Mesenchymal stem cell (in vitro differentiated cells and primary cell): ENCODE results near the gene RAB4B.

Experiments used
- DNase-seq: peaks from one replicate; pipeline ENCODE4 v3.0.0-alpha.2; 2013
- H2AFZ ChIP-seq: one replicate; pipeline ENCODE4 v1.6.1; 2013; ENCODE audit warnings: low read depth, mild to moderate bottlenecking, control low read depth, inconsistent platforms, low read length, moderate library complexity
- H2AK5ac ChIP-seq: 2 replicates; pipeline ENCODE4 v1.6.1; 2013; ENCODE audit warnings: low read length, moderate library complexity, mild to moderate bottlenecking, inconsistent platforms; ENCODE audit not compliant: severe bottlenecking
- H2BK120ac ChIP-seq: one replicate; pipeline ENCODE4 v1.6.1; 2013; ENCODE audit warnings: low read depth, mild to moderate bottlenecking, inconsistent platforms, low read length, moderate library complexity
- H2BK12ac ChIP-seq, 2 experiments: one replicate each; pipeline ENCODE4 v1.6.1; 2013; ENCODE audit warnings: inconsistent platforms in 2 of 2, low read length in 2 of 2, mild to moderate bottlenecking in 2 of 2, moderate library complexity in 2 of 2, control low read depth in 1 of 2
- H2BK15ac ChIP-seq: one replicate; pipeline ENCODE4 v1.6.1; 2013; ENCODE audit warnings: mild to moderate bottlenecking, low read depth, inconsistent platforms; ENCODE audit not compliant: poor library complexity, severe bottlenecking
- H2BK5ac ChIP-seq: 2 replicates; pipeline ENCODE4 v1.6.1; 2013; ENCODE audit warnings: low read depth, mild to moderate bottlenecking, low read length, control low read depth, inconsistent platforms; ENCODE audit not compliant: poor library complexity, severe bottlenecking
- H3K14ac ChIP-seq, 2 experiments: one replicate each; pipeline ENCODE4 v1.6.1; 2013; ENCODE audit warnings: inconsistent platforms in 2 of 2, low read length in 2 of 2, control low read depth in 1 of 2, mild to moderate bottlenecking in 1 of 2, moderate library complexity in 1 of 2
- H3K18ac ChIP-seq, 2 experiments: one replicate each; pipeline ENCODE4 v1.6.1; 2013; ENCODE audit warnings: inconsistent platforms in 2 of 2, low read length in 2 of 2, control low read depth in 1 of 2, low read depth in 1 of 2, mild to moderate bottlenecking in 1 of 2
- H3K23ac ChIP-seq, 2 experiments: one replicate each; pipeline ENCODE4 v1.6.1; 2013; ENCODE audit warnings: inconsistent platforms in 2 of 2, low read length in 2 of 2, mild to moderate bottlenecking in 2 of 2, moderate library complexity in 2 of 2, control low read depth in 1 of 2
- H3K27ac ChIP-seq: 2 replicates; pipeline ENCODE4 v1.5.1; 2013; ENCODE audit warnings: mild to moderate bottlenecking, moderate library complexity, low read length, control low read depth, inconsistent platforms; ENCODE audit not compliant: poor library complexity, severe bottlenecking
- H3K27me3 ChIP-seq, 2 experiments: 2 replicates each; pipeline versions ENCODE4 v1.6.1 to v1.7.0; 2013; ENCODE audit warnings: low read length in 2 of 2, mild to moderate bottlenecking in 2 of 2, moderate library complexity in 2 of 2, control low read depth in 1 of 2, inconsistent platforms in 1 of 2; ENCODE audit not compliant: control insufficient read depth in 1 of 2, insufficient read depth in 1 of 2
- H3K36me3 ChIP-seq, 2 experiments: 2 replicates each; pipeline versions ENCODE4 v1.6.1 to v1.7.0; 2013; ENCODE audit warnings: low read length in 2 of 2, control low read depth in 1 of 2, inconsistent platforms in 1 of 2, low read depth in 1 of 2, mild to moderate bottlenecking in 1 of 2; ENCODE audit not compliant: insufficient read depth in 2 of 2, control insufficient read depth in 1 of 2
- H3K4ac ChIP-seq, 2 experiments: one replicate each; pipeline ENCODE4 v1.6.1; 2013; ENCODE audit warnings: inconsistent platforms in 2 of 2, low read length in 2 of 2, mild to moderate bottlenecking in 2 of 2, moderate library complexity in 2 of 2, control low read depth in 1 of 2, low read depth in 1 of 2
- H3K4me1 ChIP-seq: 2 replicates; pipeline ENCODE4 v1.6.1; 2013; ENCODE audit warnings: low read depth, low read length, control low read depth; ENCODE audit not compliant: control insufficient read depth, insufficient read depth
- H3K4me2 ChIP-seq: 2 replicates; pipeline ENCODE4 v1.6.1; 2013; ENCODE audit warnings: low read length, mild to moderate bottlenecking, inconsistent platforms; ENCODE audit not compliant: poor library complexity, severe bottlenecking
- H3K4me3 ChIP-seq, 2 experiments: 2 replicates each; pipeline versions ENCODE4 v1.5.1 to v1.7.0; 2013; ENCODE audit warnings: low read length in 2 of 2, mild to moderate bottlenecking in 2 of 2, control low read depth in 1 of 2, low read depth in 1 of 2; ENCODE audit not compliant: insufficient read depth in 1 of 2
- H3K79me1 ChIP-seq: replicated peaks from 2 replicates; pipeline ENCODE4 v1.6.1; 2013; ENCODE audit warnings: mild to moderate bottlenecking, control low read depth, low read length, inconsistent platforms; ENCODE audit not compliant: poor library complexity, severe bottlenecking
- H3K9ac ChIP-seq: 2 replicates; pipeline ENCODE4 v1.7.0; 2013; ENCODE audit warnings: mild to moderate bottlenecking, low read length, moderate library complexity
- H3K9me3 ChIP-seq: 2 replicates; pipeline ENCODE4 v1.7.0; 2013; ENCODE audit warnings: mild to moderate bottlenecking, low read length; ENCODE audit not compliant: control insufficient read depth
- H4K8ac ChIP-seq: one replicate; pipeline ENCODE4 v1.6.1; 2013; ENCODE audit warnings: inconsistent platforms, mild to moderate bottlenecking, low read length, moderate library complexity
- H4K91ac ChIP-seq: one replicate; pipeline ENCODE4 v1.6.1; 2013; ENCODE audit warnings: mild to moderate bottlenecking, low read length, inconsistent platforms
- WGBS: methylation state at CpG from one replicate; pipeline ENCODE4 v1.1.7; 2013; ENCODE audit warnings: mixed read lengths; 5-methylcytosine and 5-hydroxymethylcytosine counted together

Gene RAB4B

GRCh38 chr19:40735013-40735771 is 42.9 kb upstream of the RAB4B start:
- Histone ChIP-seq H2BK15ac (no peak overlapping the region), H3K4me1 (no peaks in the 10 kb centered on the region), H3K18ac (no peak overlapping the region), H3K14ac (no peak overlapping the region), H3K27me3 (no peaks in the 10 kb centered on the region), H3K4me3 (no peak overlapping the region), H3K27ac (no peak overlapping the region), H3K36me3 (peaks cover 79 to 82% of the 10 kb centered on the region in 2 experiments), H3K79me1 (peaks cover 5% of the 10 kb centered on the region), H4K91ac (no peak overlapping the region), H3K4ac (no peak overlapping the region), H3K4me2 (no peak overlapping the region), H2AFZ (no peak overlapping the region), H2BK120ac (no peak overlapping the region), H2AK5ac (no peak overlapping the region), H4K8ac (no peak overlapping the region), H3K9ac (no peak overlapping the region), H3K23ac (no peak overlapping the region), H2BK5ac (no peak overlapping the region), H3K9me3 (no peaks in the 10 kb centered on the region), H2BK12ac (no peak overlapping the region)
- 94% methylated on average over 11 of the region's 11 CpGs for WGBS
- no peak for DNase-seq

- whole genome bisulfite sequencing = 97% methylated on average over 8 of the region's 9 CpGs
- H2BK5ac ChIP-seq = no peak overlapping the region
- no peak overlapping the region for H2AFZ ChIP-seq
- H3K36me3 ChIP-seq = peaks cover 68 to 71% of the 10 kb centered on the region in 2 experiments
- DNase-seq = no peak
- peaks cover 2% of the 10 kb centered on the region for H3K4me1 ChIP-seq
- no peak overlapping the region for H3K4me2 ChIP-seq
- H4K91ac ChIP-seq = no peak overlapping the region
- H3K18ac ChIP-seq = no peak overlapping the region
- no peak overlapping the region for H4K8ac ChIP-seq
- H3K27ac ChIP-seq = no peak overlapping the region
- no peak overlapping the region for H2BK12ac ChIP-seq
- no peak overlapping the region for H3K4me3 ChIP-seq
- no peaks in the 10 kb centered on the region for H3K9me3 ChIP-seq
- H3K23ac ChIP-seq = no peak overlapping the region
- no peak overlapping the region for H3K9ac ChIP-seq
- no peak overlapping the region for H3K4ac ChIP-seq
- no peak overlapping the region for H2BK120ac ChIP-seq
- H3K14ac ChIP-seq = no peak overlapping the region
- no peak overlapping the region for H2AK5ac ChIP-seq
- peaks cover 5% of the 10 kb centered on the region for H3K79me1 ChIP-seq
- no peak overlapping the region for H2BK15ac ChIP-seq
- H3K27me3 ChIP-seq = no peaks in the 10 kb centered on the region
Observed at GRCh38 chr19:40736661-40737060, 41.4 kb upstream of the RAB4B start.

DNA sequence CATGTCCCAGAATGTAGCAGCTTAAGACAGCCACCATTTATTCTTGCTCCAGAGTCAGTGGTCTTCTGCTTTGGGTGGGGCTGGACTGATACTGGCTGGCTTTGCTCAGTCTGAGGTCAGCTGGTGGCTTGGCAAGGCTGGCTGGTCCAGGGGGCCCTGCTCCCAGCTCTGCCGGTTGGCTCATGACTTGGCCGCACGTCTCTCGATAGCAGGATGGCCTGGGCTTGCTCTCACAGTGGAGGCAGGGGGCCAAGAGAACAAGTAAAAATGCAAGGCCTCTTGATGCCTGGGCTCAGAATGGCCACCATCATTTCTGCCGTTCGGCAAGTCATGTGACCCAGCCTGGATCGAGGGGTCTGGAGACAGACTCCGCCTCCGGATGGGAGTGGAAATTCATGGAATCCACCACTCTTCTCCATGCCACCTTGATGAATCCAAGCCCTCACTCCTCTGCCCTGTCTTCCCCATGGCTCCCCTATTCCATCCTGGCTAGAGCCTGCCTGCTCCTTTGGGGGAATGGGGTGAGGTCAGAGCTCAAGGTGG is 40.9 kb upstream of the RAB4B start:
- H3K4ac ChIP-seq = no peak overlapping the region
- H2AFZ ChIP-seq = no peak overlapping the region
- no peak overlapping the region for H2AK5ac ChIP-seq
- no peak overlapping the region for H3K23ac ChIP-seq
- no peak overlapping the region for H2BK12ac ChIP-seq
- DNase-seq = no peak
- H3K9me3 ChIP-seq = no peaks in the 10 kb centered on the region
- no peak overlapping the region for H3K4me3 ChIP-seq
- no peak overlapping the region for H2BK120ac ChIP-seq
- H2BK5ac ChIP-seq = no peak overlapping the region
- H4K8ac ChIP-seq = no peak overlapping the region
- no peak overlapping the region for H4K91ac ChIP-seq
- peaks cover 69 to 70% of the 10 kb centered on the region in 2 experiments for H3K36me3 ChIP-seq
- 97% methylated on average over 9 of the region's 9 CpGs for WGBS
- H3K79me1 ChIP-seq = peaks cover 5% of the 10 kb centered on the region
- H3K9ac ChIP-seq = no peak overlapping the region
- no peak overlapping the region for H3K18ac ChIP-seq
- peaks cover 2% of the 10 kb centered on the region for H3K4me1 ChIP-seq
- no peak overlapping the region for H2BK15ac ChIP-seq
- no peak overlapping the region for H3K14ac ChIP-seq
- H3K4me2 ChIP-seq = no peak overlapping the region
- H3K27ac ChIP-seq = no peak overlapping the region
- no peaks in the 10 kb centered on the region for H3K27me3 ChIP-seq

- H3K9me3 ChIP-seq = no peaks in the 10 kb centered on the region
- no peak overlapping the region for H3K18ac ChIP-seq
- H2BK120ac ChIP-seq = no peak overlapping the region
- no peak overlapping the region for H2AK5ac ChIP-seq
- H2BK12ac ChIP-seq = no peak overlapping the region
- no peaks in the 10 kb centered on the region for H3K27me3 ChIP-seq
- no peak overlapping the region for H3K14ac ChIP-seq
- no peak overlapping the region for H2BK5ac ChIP-seq
- no peak overlapping the region for H2AFZ ChIP-seq
- no peak overlapping the region for H3K23ac ChIP-seq
- peaks cover 6% of the 10 kb centered on the region for H3K4me1 ChIP-seq
- H4K91ac ChIP-seq = no peak overlapping the region
- H3K4ac ChIP-seq = no peak overlapping the region
- WGBS = 95% methylated on average over 22 of the region's 22 CpGs
- no peak overlapping the region for H2BK15ac ChIP-seq
- peak overlapping the region; percentile 95 for H3K9ac ChIP-seq
- H3K36me3 ChIP-seq = peaks cover 57 to 73% of the 10 kb centered on the region in 2 experiments
- H3K4me2 ChIP-seq = no peak overlapping the region
- peaks cover 5% of the 10 kb centered on the region for H3K79me1 ChIP-seq
- no peak overlapping the region for H3K4me3 ChIP-seq
- no peak overlapping the region for H3K27ac ChIP-seq
- DNase-seq = no peak
- no peak overlapping the region for H4K8ac ChIP-seq
Observed at GRCh38 chr19:40739030-40739839, 38.8 kb upstream of the RAB4B start.
